ENCODE results near the gene OVAAL. TPM values are rescaled to one million over a fixed set of nuclear protein-coding genes. Genes with fewer than 3 reads are reported as not detected.

The OVAAL gene
- total and polyA plus RNA-seq, 2 of the 8 experiments (the other 6 are each of a cell fraction or from before 2014, with no cell fraction given), result not detected

DNA sequence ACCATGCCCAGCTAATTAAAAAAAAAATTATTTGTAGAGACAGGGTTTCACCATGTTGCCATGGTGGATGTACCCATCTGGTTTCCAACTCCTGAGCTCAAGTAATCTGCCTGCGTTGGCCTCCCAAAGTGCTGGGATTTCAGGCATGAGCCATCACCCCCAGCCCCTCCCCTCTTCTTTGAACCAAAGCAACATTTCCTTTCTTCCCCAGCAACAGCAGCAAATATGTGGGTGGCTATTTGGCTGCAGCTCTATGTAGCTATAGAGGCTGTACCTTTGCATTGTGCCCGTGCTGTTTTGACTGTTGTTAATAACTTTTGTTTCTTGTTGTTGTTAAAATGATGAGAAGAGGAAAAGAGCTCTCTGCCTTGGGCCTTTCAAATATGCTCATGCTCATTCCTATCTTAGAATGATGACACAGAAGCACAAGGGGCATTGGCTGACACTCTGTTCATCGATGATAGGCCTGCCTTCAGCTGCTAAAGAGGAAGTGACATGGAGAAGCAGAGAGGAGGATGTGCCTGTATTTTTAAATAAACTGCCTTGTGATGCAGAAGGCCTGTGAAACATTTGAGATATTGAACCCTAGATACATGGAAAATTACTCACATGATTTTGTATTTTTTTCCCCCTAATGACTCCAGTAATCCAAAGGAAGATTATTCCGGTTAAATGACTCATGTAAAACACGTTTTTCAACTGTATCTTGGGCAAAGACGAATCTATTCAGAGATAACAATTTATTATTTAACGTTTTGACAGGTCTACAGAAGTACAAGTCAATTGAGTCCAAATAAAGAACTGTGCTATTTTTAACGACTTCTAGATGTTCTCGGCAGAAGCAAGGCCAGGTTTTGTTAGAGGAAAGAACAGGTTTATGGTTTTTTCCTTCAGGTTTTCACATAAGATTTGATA lies 52.5 kb downstream of the OVAAL start (continued):
- TF ChIP-seq USF2 (IDR thresholded peaks at IDR 0.05; ENCODE audit: low read length), result no peak
